Uterus (tissue), 2 donors: ENCODE measurements around the gene GRIK2.

Experiments
- POLR2A ChIP-seq, 2 donors: fragments of 450-650 bp; IDR thresholded peaks; one replicate each; pipeline ENCODE4 v1.6.1; 2016; ENCODE audit warnings: antibody characterized with exemption in 2 of 2, mild to moderate bottlenecking in 1 of 2, moderate library complexity in 1 of 2
- TF ChIP-seq, protein P1 (sequence below), 4 experiments: fragments of 200-600 bp in 2 of 4; fragments of 450-650 bp in 2 of 4; sonication (generic) in 2 of 4; IDR thresholded peaks; one replicate each; pipeline ENCODE4 v1.5.1; 2016 to 2019; ENCODE audit warnings: antibody characterized with exemption in 4 of 4, mild to moderate bottlenecking in 2 of 4, moderate library complexity in 1 of 4

DNA sequence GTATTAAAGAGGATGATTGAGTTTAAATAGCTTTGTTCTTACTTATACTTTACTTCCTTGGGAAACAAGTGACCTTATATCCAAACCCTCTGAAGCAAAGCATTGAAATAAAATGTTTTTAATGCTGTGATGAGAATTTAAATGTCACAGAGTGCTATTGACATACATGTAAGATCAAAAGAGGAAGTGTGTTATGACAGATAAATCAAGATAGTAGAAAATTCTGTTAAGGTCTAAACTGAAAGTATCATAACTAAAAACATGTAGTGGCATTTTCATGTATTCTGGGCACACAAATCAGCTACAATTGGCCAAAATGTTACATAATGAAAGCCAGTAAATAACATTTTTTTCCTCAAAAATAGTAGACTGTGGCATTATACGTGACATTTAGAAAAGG lies 318.0 kb downstream of the GRIK2 start:
- TF ChIP-seq POLR2A (IDR thresholded peaks at IDR 0.05), result no peak
- TF ChIP-seq, protein P1, sequence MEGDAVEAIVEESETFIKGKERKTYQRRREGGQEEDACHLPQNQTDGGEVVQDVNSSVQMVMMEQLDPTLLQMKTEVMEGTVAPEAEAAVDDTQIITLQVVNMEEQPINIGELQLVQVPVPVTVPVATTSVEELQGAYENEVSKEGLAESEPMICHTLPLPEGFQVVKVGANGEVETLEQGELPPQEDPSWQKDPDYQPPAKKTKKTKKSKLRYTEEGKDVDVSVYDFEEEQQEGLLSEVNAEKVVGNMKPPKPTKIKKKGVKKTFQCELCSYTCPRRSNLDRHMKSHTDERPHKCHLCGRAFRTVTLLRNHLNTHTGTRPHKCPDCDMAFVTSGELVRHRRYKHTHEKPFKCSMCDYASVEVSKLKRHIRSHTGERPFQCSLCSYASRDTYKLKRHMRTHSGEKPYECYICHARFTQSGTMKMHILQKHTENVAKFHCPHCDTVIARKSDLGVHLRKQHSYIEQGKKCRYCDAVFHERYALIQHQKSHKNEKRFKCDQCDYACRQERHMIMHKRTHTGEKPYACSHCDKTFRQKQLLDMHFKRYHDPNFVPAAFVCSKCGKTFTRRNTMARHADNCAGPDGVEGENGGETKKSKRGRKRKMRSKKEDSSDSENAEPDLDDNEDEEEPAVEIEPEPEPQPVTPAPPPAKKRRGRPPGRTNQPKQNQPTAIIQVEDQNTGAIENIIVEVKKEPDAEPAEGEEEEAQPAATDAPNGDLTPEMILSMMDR (IDR thresholded peaks at IDR 0.05), result no peak
